Left lung (tissue), 10 donors: Measurements from ENCODE around the gene PHF1. TPM values are rescaled to one million over a fixed set of nuclear protein-coding genes. Genes with fewer than 3 reads are reported as not detected.

Experiments
- ATAC-seq: fragments of 200-7000 bp; cut with Tn5 transposase; one replicate; pipeline ENCODE4 v1.9.1; 2020; ENCODE audit warnings: moderate library complexity
- DNase-seq, 4 donors: peaks; one replicate each; pipeline ENCODE4 v3.0.0-alpha.2; 2013 to 2020
- H3K27ac ChIP-seq, 2 donors: fragments of 200-600 bp; sonication (generic) in 1 of 2; one replicate each; pipeline versions ENCODE4 v1.5.0 to v1.8.0; 2020 to 2021
- H3K27me3 ChIP-seq, 2 donors: fragments of 200-600 bp; sonication (generic) in 1 of 2; one replicate each; pipeline versions ENCODE4 v1.5.0 to v1.8.0; 2020 to 2021
- H3K36me3 ChIP-seq, 2 donors: fragments of 200-600 bp; sonication (generic) in 1 of 2; one replicate each; pipeline versions ENCODE4 v1.5.0 to v1.8.0; 2020 to 2021
- H3K4me1 ChIP-seq, 2 donors: fragments of 200-600 bp; one replicate each; pipeline ENCODE4 v1.8.0; 2021
- H3K4me3 ChIP-seq, 2 donors: fragments of 200-600 bp; sonication (generic) in 1 of 2; one replicate each; pipeline versions ENCODE4 v1.5.0 to v1.8.0; 2020 to 2021; ENCODE audit warnings: mild to moderate bottlenecking in 1 of 2
- H3K9me3 ChIP-seq, 2 donors: fragments of 200-600 bp; sonication (generic) in 1 of 2; one replicate each; pipeline versions ENCODE4 v1.5.0 to v1.8.0; 2020 to 2021
- CTCF ChIP-seq, 2 donors: fragments of 200-600 bp; sonication (generic) in 1 of 2; IDR thresholded peaks; one replicate each; pipeline versions ENCODE4 v1.5.0 to v1.8.0; 2021; ENCODE audit warnings: antibody characterized with exemption in 2 of 2
- intact Hi-C, 2 donors: fragments of 100-400 bp; cut with DNase I; formaldehyde crosslinking; loops; one replicate each; pipeline versions ENCODE4 v1.11.2 to v1.14.2; 2022
- polyA plus RNA-seq, 6 donors: library from polyadenylated mRNA; unstranded; fragments of 120-200 nt; gene quantifications; one replicate each; pipeline ENCODE4 v1.2.1, GENCODE V29; 2013; ENCODE audit not compliant: insufficient read length in 6 of 6
- total RNA-seq, 2 donors: library from RNA; stranded (reverse); fragmentation: NEBNext Ultra II Directional; extraction: Animal tissue kit (Norgen Biotek cat#: 25700); gene quantifications; one replicate each; pipeline ENCODE4 v1.2.1, GENCODE V29; 2021
- donor health status: DM: no; HTN: yes; CAD: no.
- donor health status: DM: no; HTN: no; CAD: no.

Gene PHF1
- total and polyA plus RNA-seq, 8 donors, result 43.4 to 91.9 (median 68.4) TPM

- Histone ChIP-seq H3K27ac (peak overlapping the region; percentile 87 to 95), H3K4me1 (peaks cover 11 to 42% of the 10 kb centered on the region in 2 donors), H3K36me3 (peaks cover 0 to 38% of the 10 kb centered on the region in 2 donors), H3K9me3 (no peaks in the 10 kb centered on the region), H3K4me3 (peak overlapping the region; percentile 84 to 97), H3K27me3 (no peaks in the 10 kb centered on the region)
- TF ChIP-seq CTCF (IDR thresholded peaks at IDR 0.05), result no peak
- ATAC-seq, result no peak
- intact Hi-C loops, result loop anchor here in 1 of 2 donors (10.0 kb wide), 1 partner anchor 97 kb away; the partner anchor contains the start of genes TAPBP and ZBTB22
- no peak for DNase-seq
These were observed 805 bp downstream of the PHF1 start for GRCh38 chr6:33411632-33412005.

- intact Hi-C loops, result loop anchor here in 1 of 2 donors (10.0 kb wide), 1 partner anchor 98 kb away; the partner anchor contains the start of genes TAPBP and ZBTB22
- ATAC-seq (no peak), DNase-seq (no peak)
- TF ChIP-seq CTCF (IDR thresholded peaks at IDR 0.05), result no peak
- Histone ChIP-seq H3K4me1 (peaks cover 18 to 49% of the 10 kb centered on the region in 2 donors), H3K36me3 (peaks cover 0 to 38% of the 10 kb centered on the region in 2 donors), H3K27me3 (no peaks in the 10 kb centered on the region), H3K4me3 (peak overlapping the region in 1 of 2 donors; percentile 84), H3K27ac (no peak overlapping the region), H3K9me3 (no peaks in the 10 kb centered on the region)
These were observed 1.6 kb downstream of the PHF1 start for GRCh38 chr6:33412140-33413009.

- intact Hi-C loops, result loop anchor here in 1 of 2 donors (10.0 kb wide), 1 partner anchor 99 kb away; the partner anchor contains the start of genes TAPBP and ZBTB22
These were observed 2.7 kb downstream of the PHF1 start for GRCh38 chr6:33413241-33414120.

GRCh38 chr6:33414592-33415271 is 3.9 kb downstream of the PHF1 start:
- no peak for DNase-seq
- intact Hi-C loops, result loop anchor here in 1 of 2 donors (10.0 kb wide), 1 partner anchor 100 kb away; the partner anchor contains the start of genes TAPBP and ZBTB22

More at GRCh38 chr6:33413241-33414120, 2.7 kb downstream of the PHF1 start:
- ATAC-seq (no peak), DNase-seq (no peak)
- Histone ChIP-seq H3K9me3 (no peaks in the 10 kb centered on the region), H3K27ac (no peak overlapping the region), H3K4me1 (peaks cover 18 to 52% of the 10 kb centered on the region in 2 donors), H3K4me3 (no peak overlapping the region), H3K36me3 (peaks cover 0 to 38% of the 10 kb centered on the region in 2 donors), H3K27me3 (no peaks in the 10 kb centered on the region)
- no peak for TF ChIP-seq CTCF (IDR thresholded peaks at IDR 0.05)

More at GRCh38 chr6:33414592-33415271, 3.9 kb downstream of the PHF1 start:
- Histone ChIP-seq H3K36me3 (peaks cover 0 to 38% of the 10 kb centered on the region in 2 donors), H3K27me3 (no peaks in the 10 kb centered on the region), H3K4me3 (no peak overlapping the region), H3K4me1 (peaks cover 18 to 57% of the 10 kb centered on the region in 2 donors), H3K27ac (no peak overlapping the region), H3K9me3 (no peaks in the 10 kb centered on the region)
- ATAC-seq, result no peak
- TF ChIP-seq CTCF (IDR thresholded peaks at IDR 0.05), result no peak
